ENCODE data around the gene PCDHB11.
"Not testable (repeated sequence)": the region's sequence is repeated elsewhere in the genome, so short reads cannot be mapped to it uniquely, and the experiment has no call there.

The PCDHB11 gene

DNA sequence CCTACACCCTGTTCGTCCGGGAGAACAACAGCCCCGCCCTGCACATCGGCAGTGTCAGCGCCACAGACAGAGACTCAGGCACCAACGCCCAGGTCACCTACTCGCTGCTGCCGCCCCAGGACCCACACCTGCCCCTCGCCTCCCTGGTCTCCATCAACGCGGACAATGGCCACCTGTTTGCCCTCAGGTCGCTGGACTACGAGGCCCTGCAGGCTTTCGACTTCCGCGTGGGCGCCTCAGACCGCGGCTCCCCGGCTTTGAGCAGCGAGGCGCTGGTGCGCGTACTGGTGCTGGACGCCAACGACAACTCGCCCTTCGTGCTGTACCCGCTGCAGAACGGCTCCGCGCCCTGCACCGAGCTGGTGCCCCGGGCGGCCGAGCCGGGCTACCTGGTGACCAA is 10.7 kb upstream of the PCDHB11 start:
- DNase-seq: not testable (repeated sequence)

- not testable (repeated sequence) for DNase-seq
These were observed 10.3 kb upstream of the PCDHB11 start for GRCh38 chr5:141189131-141189530.

DNA sequence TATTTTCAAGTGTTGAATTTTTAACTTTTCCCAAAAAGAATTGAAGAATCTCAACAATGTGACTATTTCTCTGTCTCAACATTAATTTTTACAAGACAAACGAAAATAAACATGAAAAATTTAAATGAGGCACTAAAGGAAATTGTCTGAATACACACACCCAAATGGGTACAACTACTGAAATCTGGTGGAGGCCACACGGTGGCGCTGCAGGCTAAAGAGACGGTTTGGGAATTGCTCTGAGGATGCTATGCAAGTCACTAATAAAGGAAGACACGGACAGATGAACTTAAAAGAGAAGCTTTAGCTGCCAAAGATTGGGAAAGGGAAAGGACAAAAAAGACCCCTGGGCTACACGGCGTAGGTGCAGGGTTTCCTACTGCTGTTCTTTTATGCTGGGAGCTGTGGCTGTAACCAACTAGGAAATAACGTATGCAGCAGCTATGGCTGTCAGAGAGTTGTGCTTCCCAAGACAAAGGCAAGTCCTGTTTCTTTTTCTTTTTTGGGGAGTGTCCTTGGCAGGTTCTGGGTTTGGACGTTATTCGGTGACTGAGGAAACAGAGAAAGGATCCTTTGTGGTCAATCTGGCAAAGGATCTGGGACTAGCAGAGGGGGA is 7.2 kb upstream of the PCDHB11 start, which contains the start of gene PCDHB10:
Gene PCDHB10, plus strand, starts transcription at position 244 of the 616 bp plus-strand sequence. Its CDS starts 200 bp downstream, at position 444.
- DNase-seq: no peak

- DNase-seq: not testable (repeated sequence)
These were observed 5.1 kb upstream of the PCDHB11 start for GRCh38 chr5:141194332-141194731.

GRCh38 chr5:141196363-141196762 is 3.1 kb upstream of the PCDHB11 start:
- DNase-seq: no peak

DNA sequence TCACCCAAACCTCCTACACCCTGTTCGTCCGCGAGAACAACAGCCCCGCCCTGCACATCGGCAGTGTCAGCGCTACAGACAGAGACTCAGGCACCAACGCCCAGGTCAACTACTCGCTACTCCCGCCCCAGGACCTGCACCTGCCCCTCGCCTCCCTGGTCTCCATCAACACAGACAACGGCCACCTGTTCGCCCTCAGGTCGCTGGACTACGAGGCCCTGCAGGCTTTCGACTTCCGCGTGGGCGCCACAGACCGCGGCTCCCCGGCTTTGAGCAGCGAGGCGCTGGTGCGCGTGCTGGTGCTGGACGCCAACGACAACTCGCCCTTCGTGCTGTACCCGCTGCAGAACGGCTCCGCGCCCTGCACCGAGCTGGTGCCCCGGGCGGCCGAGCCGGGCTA is 1.7 kb downstream of the PCDHB11 start:
- not testable (repeated sequence) for DNase-seq

DNA sequence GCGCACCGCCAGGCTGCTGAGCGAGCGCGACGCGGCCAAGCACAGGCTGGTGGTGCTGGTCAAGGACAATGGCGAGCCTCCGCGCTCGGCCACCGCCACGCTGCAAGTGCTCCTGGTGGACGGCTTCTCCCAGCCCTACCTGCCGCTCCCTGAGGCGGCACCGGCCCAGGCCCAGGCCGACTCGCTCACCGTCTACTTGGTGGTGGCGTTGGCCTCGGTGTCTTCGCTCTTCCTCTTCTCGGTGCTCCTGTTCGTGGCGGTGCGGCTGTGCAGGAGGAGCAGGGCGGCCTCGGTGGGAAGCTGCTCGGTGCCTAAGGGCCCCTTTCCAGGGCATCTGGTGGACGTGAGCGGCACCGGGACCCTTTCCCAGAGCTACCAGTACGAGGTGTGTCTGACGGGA is 2.2 kb downstream of the PCDHB11 start:
- DNase-seq: not testable (repeated sequence)

DNA sequence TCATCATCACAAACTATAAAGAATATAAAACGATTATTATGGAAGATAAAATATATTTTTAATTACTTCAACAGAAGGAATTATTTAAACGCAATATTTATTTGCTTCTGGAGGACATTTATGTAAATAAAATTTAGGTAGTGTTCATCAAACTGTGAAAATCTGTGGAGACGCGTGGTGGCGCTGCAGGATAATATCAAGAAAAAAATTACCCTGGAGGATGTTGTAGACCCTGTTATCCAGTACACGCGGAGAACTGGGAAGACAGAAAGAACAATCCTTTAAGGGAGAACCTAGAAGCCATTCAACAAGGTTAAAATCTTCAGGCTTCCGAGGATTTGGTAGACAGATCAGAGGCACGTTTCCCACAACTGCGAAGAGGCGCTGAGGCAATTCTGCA is 9.1 kb downstream of the PCDHB11 start, which contains the start of gene PCDHB12:
Gene PCDHB12, plus strand, starts transcription at position 242 of the 400 bp plus-strand sequence. CDS start 189 bp downstream, outside the sequence.
- no peak for DNase-seq

DNA sequence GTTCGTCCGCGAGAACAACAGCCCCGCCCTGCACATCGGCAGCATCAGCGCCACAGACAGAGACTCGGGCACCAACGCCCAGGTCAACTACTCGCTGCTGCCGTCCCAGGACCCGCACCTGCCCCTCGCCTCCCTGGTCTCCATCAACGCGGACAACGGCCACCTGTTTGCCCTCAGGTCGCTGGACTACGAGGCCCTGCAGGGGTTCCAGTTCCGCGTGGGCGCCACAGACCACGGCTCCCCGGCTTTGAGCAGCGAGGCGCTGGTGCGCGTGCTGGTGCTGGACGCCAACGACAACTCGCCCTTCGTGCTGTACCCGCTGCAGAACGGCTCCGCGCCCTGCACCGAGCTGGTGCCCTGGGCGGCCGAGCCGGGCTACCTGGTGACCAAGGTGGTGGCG is 10.9 kb downstream of the PCDHB11 start:
- DNase-seq: not testable (repeated sequence)

GRCh38 chr5:141210849-141211248 is 11.4 kb downstream of the PCDHB11 start:
- not testable (repeated sequence) for DNase-seq

- not testable (repeated sequence) for DNase-seq
These were observed 14.4 kb downstream of the PCDHB11 start, which contains the start of gene PCDHB13 for GRCh38 chr5:141213656-141214339. Gene PCDHB13, plus strand, starts transcription at chr5:141213919. Its CDS starts 205 bp downstream, at chr5:141214124.

DNA sequence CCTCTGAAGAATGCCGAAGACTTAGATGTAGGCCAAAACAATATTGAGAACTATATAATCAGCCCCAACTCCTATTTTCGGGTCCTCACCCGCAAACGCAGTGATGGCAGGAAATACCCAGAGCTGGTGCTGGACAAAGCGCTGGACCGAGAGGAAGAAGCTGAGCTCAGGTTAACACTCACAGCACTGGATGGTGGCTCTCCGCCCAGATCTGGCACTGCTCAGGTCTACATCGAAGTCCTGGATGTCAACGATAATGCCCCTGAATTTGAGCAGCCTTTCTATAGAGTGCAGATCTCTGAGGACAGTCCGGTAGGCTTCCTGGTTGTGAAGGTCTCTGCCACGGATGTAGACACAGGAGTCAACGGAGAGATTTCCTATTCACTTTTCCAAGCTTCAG is 15.2 kb downstream of the PCDHB11 start:
- not testable (repeated sequence) for DNase-seq

DNA sequence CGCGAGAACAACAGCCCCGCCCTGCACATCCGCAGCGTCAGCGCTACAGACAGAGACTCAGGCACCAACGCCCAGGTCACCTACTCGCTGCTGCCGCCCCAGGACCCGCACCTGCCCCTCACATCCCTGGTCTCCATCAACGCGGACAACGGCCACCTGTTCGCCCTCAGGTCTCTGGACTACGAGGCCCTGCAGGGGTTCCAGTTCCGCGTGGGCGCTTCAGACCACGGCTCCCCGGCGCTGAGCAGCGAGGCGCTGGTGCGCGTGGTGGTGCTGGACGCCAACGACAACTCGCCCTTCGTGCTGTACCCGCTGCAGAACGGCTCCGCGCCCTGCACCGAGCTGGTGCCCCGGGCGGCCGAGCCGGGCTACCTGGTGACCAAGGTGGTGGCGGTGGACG is 16.1 kb downstream of the PCDHB11 start:
- DNase-seq: not testable (repeated sequence)

- not testable (repeated sequence) for DNase-seq
These were observed 16.6 kb downstream of the PCDHB11 start for GRCh38 chr5:141216035-141216434.

DNA sequence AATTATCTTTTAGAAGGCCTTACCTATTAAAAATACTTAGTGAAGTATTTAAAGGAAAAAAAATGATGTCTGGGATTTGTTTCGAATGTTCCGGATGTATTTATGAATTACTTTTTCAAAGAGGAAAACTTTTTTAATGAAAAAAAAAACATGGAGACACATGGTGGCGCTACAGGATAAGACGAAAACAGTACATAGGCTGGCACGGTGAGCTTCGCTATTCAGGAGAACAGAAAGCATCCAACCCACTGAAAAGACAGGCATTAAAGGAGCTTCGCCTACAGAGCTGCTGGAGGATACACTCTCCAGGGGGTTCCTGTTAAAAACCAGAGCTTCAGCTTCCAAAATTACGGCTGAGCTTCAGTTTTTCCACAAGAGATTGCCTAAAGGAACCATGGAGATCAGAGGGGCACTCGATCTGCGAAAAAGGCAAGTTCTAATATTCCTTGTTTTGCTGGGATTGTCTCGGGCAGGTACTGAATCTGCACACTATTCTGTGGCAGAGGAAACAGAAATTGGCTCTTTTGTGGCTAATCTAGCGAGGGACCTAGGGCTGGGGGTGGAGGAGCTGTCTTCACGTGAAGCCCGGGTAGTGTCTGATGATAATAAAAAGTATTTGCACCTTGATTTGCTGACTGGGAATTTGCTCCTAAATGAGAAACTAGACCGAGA is 23.8 kb downstream of the PCDHB11 start, which contains the start of gene PCDHB14:
Gene PCDHB14, plus strand, starts transcription at position 232 of the 672 bp plus-strand sequence. Its CDS starts 163 bp downstream, at position 395.
- DNase-seq: no peak

DNA sequence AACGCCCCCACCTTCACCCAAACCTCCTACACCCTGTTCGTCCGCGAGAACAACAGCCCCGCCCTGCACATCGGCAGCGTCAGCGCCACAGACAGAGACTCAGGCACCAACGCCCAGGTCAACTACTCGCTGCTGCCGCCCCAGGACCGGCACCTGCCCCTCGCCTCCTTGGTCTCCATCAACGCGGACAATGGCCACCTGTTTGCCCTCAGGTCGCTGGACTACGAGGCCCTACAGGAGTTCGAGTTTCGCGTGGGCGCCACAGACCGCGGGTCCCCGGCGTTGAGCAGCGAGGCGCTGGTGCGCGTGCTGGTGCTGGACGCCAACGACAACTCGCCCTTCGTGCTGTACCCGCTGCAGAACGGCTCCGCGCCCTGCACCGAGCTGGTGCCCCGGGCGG is 25.4 kb downstream of the PCDHB11 start:
- DNase-seq: not testable (repeated sequence)

DNA sequence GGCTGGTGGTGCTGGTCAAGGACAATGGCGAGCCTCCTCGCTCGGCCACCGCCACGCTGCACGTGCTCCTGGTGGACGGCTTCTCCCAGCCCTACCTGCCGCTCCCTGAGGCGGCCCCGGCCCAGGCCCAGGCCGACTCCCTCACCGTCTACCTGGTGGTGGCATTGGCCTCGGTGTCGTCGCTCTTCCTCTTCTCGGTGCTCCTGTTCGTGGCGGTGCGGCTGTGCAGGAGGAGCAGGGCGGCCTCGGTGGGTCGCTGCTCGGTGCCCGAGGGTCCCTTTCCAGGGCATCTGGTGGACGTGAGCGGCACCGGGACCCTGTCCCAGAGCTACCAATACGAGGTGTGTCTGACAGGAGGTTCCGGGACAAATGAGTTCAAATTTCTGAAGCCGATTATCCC is 26.0 kb downstream of the PCDHB11 start:
- DNase-seq: not testable (repeated sequence)

GRCh38 chr5:141234109-141234667 is 34.8 kb downstream of the PCDHB11 start:
- DNase-seq: no peak

GRCh38 chr5:141235922-141236321 is 36.5 kb downstream of the PCDHB11 start:
- not testable (repeated sequence) for DNase-seq

GRCh38 chr5:141236516-141237313 is 37.3 kb downstream of the PCDHB11 start:
- no peak for DNase-seq

GRCh38 chr5:141241496-141241895 is 42.1 kb downstream of the PCDHB11 start:
- no peak for DNase-seq

DNA sequence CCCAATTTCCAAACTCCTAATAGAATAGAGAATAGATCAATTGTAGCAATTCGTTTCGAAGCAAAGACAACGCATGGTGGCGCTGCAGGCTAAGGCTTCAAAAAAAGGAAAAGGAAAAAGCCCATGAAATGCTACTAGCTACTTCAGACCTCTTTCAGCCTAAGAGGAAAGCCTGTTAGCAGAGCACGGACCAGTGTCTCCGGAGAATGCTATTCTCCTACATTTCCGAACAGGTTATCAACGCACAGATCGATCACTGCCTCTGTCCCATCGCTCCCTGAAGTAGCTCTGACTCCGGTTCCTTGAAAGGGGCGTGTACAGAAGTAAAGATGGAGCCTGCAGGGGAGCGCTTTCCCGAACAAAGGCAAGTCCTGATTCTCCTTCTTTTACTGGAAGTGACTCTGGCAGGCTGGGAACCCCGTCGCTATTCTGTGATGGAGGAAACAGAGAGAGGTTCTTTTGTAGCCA is 45.9 kb downstream of the PCDHB11 start, which contains the start of gene PCDHB15:
Gene PCDHB15, plus strand, starts transcription at position 146 of the 468 bp plus-strand sequence. Its CDS starts 184 bp downstream, at position 330.
- DNase-seq: no peak

Measured in activated CD4-positive, CD25-positive, alpha-beta regulatory T cell treated with anti-CD3 and anti-CD28 coated beads, Interleukin-2, amount 50 U/mL, for 72 hours (primary cell).